GM19438 (cell line): ENCODE measurements around the gene SMTNL2.
"Not testable (repeated sequence)": the region's sequence is repeated elsewhere in the genome, so short reads cannot be mapped to it uniquely, and the experiment has no call there.

Experiments used
- ATAC-seq: cut with Tn5 transposase; IDR thresholded peaks from one replicate; pipeline ENCODE4 v1.9.1; 2021; ENCODE audit warnings: low read depth; ENCODE audit not compliant: unreplicated experiment

The SMTNL2 gene

DNA sequence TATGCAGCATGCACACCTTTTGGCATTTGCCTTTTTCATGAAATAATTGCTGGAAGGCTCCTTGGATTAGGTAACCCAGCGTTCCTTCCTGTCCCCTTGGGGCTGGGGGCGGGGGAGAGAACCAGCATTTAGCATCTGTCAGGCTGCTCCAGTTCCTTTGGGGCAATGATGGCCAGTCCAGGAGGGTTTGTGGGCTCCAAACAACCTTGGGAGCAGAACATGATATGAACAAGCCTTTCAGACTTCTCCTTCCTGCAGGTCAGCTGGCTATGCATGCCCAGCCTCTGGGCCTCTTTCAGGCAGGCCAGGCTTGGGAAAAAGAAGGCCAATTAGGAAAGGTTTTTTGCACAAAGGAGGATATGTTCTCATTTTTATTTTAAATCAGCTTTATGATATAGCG lies 1.1 kb upstream of the SMTNL2 start:
- no peak for ATAC-seq

DNA sequence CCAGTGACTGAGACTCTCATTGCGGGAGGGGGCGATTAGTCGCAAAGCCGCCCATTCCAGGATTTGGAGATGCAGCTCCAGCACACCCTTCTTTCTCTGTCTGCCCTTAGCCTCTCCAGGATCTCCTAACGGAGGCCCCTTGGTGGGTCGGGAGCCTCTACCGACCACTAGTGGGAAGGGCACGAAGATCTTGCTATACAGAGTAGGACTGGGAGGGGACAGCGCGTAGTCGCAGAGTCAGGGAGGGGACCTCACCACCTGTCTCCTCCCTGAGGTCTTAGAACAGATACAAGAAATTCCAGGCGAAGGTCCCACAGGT lies 588 bp upstream of the SMTNL2 start:
- no peak for ATAC-seq

DNA sequence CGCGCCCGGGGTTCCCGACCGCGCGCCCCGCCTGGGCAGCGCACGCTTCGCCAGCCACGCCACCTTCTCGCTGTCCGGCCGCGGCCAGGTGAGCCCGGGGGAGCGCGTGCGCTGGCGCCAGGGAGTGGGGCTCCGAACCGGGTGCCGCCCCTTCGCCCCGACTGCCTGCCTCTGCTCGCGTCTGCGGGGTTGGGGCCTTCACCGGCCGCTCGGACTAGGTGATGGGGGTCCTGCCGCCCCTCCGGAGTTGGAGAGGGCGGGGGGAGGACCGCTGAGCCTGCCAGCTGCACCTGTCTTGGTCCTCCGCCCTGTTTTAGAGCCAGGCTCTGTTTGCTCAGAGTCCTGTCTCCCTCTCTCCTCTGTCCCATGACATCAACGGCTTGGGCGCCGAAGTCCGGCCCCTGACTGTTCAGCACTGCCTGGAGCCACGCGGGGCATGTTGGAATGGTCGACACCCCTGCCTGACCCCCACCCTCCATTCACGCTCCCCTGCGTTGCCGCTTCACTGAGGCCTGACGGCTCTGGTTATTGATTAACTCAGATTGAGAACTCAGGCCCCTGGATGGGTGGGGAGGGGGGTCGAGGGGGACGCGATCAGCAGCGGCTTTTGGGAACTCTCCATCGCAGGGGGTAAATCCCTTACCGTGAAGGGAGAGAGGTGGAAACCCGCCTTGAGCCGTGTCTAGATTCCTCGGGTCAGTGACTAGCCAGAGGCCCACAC lies 748 bp downstream of the SMTNL2 start:
- no peak for ATAC-seq

GRCh38 chr17:4585638-4585994 lies 1.3 kb downstream of the SMTNL2 start:
- ATAC-seq = no peak

- ATAC-seq = no peak
Observed at GRCh38 chr17:4586043-4586442, 1.7 kb downstream of the SMTNL2 start.

GRCh38 chr17:4587195-4587594 lies 2.9 kb downstream of the SMTNL2 start:
- no peak for ATAC-seq

DNA sequence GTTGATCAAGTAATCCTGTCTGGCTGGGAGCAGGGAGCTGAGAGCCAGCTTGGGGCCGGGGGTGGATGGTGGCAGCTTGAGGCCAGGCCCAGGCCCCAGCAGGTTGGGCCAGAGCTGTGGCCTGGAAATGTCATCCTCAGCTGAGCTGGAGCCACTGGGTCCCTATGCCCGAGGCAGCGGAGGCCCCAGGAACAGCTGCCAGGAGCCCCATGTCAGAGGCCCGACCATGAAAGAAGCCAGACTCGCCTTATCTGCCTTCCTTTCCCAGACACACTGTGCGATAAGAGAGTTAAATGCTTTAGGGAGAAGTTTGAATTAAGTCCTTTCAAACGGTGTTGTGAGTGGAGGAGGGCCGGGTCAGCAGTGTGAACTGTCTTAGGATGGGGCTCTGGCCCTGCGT lies 3.5 kb downstream of the SMTNL2 start:
- no peak for ATAC-seq

GRCh38 chr17:4588391-4588790 lies 4.1 kb downstream of the SMTNL2 start:
- no peak for ATAC-seq

- ATAC-seq = no peak
Observed at GRCh38 chr17:4588898-4589625, 4.7 kb downstream of the SMTNL2 start.

- not testable (repeated sequence) for ATAC-seq
Observed at GRCh38 chr17:4590042-4590441, 5.7 kb downstream of the SMTNL2 start.

DNA sequence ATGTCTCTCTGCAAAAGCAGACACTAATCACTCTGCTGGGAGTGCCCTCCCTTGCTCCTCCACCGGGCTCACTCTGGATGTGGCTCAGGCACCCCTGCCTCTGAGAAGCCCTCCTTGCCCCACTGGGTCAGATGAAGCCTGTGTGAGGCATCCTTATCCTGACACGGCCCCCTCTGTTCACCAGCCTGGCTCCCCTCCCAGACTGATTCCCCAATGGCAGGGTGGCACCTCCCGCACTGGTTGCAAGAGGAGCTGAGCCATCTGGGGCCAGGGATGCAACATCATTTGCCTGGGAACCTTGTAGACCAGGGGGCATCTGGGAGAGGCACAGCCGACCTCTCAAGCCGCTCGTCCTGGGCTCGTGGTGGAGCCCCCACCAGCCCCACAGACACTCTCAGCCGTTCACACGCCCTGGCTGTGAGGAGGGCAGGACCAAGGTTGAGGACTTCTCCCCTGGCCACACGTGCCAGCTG lies 6.7 kb downstream of the SMTNL2 start:
- ATAC-seq = no peak

GRCh38 chr17:4591529-4591928 lies 7.2 kb downstream of the SMTNL2 start:
- no peak for ATAC-seq

- no peak for ATAC-seq
Observed at GRCh38 chr17:4592240-4593005, 8.1 kb downstream of the SMTNL2 start.

- ATAC-seq = no peak
Observed at GRCh38 chr17:4593021-4593421, 8.7 kb downstream of the SMTNL2 start.

DNA sequence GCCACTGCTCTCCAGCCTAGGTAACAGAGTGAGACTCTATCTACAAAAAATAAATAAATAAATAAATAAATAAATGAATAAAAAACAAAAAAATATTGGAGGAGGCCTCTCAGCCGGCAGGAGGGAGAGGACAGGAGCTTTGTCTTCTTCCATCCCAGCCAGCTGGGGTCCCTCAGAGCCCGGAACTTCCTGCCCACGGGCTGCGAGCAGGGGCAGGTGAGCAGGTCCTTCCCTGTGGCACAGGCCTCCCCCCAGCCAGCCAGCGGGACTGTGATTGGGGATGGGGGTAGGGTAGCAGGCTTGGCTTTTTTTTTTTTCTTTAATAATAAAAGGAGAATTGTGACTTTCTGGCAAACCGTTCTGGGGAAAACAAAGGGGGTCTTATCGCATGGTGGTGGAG lies 10.1 kb downstream of the SMTNL2 start:
- no peak for ATAC-seq

- no peak for ATAC-seq
Observed at GRCh38 chr17:4594931-4595684, 10.8 kb downstream of the SMTNL2 start.

- ATAC-seq = not testable (repeated sequence)
Observed at GRCh38 chr17:4595685-4596342, 11.5 kb downstream of the SMTNL2 start.

- no peak for ATAC-seq
Observed at GRCh38 chr17:4596636-4597380, 12.5 kb downstream of the SMTNL2 start.

- no peak for ATAC-seq
Observed at GRCh38 chr17:4597975-4598374, 13.6 kb downstream of the SMTNL2 start.
